ENCODE results near the gene TMEM63B. TPM values are rescaled to one million over a fixed set of nuclear protein-coding genes. Genes with fewer than 3 reads are reported as not detected.

TMEM63B gene
- total RNA-seq, 2 donors from 2014 or later, result 64.6 to 65.2 TPM

DNA sequence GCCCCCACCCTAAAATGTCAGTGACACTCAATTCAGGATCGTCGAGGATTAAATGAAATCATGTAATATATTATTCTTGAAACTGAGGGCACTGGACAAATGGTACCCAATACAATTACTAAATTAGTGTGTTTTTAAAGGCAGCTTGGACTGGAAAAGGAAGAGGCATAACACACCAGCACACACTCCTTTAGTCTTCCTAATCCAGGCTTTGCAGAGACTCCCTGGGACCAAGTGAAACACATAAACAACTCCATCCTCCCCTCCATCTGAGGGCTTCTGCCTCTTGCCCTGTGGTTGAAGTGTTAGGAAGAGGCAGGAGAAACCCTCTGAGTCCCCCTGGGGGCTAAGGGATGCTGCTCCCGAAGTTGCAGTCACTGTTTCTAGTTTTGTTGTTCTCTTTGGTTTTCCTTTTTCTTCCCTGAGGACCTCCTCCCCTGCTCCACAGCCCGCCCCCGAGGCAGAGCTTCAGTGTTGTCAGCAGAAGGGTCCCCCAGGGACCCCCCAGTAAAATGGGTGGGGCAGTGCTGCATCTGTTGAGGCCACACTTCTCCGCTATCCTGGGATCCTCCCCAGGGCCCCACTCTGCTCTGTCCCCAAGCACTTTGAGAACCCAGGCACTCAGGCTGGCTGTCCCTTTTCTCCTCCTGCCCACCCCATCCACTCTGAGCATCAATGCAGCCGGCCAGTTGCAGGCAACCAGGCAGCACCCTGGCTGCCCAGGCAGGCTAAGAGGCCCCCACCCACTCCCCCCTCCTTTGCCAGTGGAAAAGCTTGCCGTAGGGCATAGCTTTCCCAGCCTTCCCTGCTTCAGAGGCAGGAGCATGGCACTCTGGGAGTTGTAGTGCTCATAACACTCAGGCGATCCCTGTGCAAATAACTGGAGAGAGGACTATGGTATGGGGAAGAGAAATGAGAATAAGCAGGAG lies 5.9 kb downstream of the TMEM63B start:
- no peaks in the 10 kb centered on the region for H3K4me1 ChIP-seq (ENCODE audit: control insufficient read depth, insufficient read depth, low read length)
- no peak overlapping the region for H3K9ac ChIP-seq (ENCODE audit: extremely low read depth, low read length, poor library complexity, severe bottlenecking)
- H3K9me3 ChIP-seq (ENCODE audit: control insufficient read depth, low read length), result no peaks in the 10 kb centered on the region
- WGBS, 2 experiments (ENCODE audit: insufficient coverage in 1 of 2, insufficient read length in 1 of 2), result 63 to 70% methylated on average over 3 to 9 of the region's 9 CpGs
- H3K4me3 ChIP-seq (ENCODE audit: low read length), result no peak overlapping the region
- peaks cover 6% of the 10 kb centered on the region for H3K36me3 ChIP-seq (ENCODE audit: control insufficient read depth, insufficient read depth, low read length)
- Mint-ChIP-seq H3K4me1 (peaks cover 19% of the 10 kb centered on the region), H3K27me3 (ENCODE audit: insufficient read depth) (peaks cover under 1% of the 10 kb centered on the region), H3K27ac (peak overlapping the region; percentile 77), H3K4me3 (no peak overlapping the region), H3K9me3 (no peaks in the 10 kb centered on the region), H3K36me3 (ENCODE audit: low read depth) (peaks cover 22% of the 10 kb centered on the region)
- DNase-seq, result peak; percentile 77
- H3K27me3 ChIP-seq (ENCODE audit: control insufficient read depth, insufficient read depth, low read length, poor library complexity, severe bottlenecking), result no peaks in the 10 kb centered on the region
- H3K27ac ChIP-seq (ENCODE audit: low read depth, low read length), result peak overlapping the region; percentile 60
- TF ChIP-seq, protein P1, sequence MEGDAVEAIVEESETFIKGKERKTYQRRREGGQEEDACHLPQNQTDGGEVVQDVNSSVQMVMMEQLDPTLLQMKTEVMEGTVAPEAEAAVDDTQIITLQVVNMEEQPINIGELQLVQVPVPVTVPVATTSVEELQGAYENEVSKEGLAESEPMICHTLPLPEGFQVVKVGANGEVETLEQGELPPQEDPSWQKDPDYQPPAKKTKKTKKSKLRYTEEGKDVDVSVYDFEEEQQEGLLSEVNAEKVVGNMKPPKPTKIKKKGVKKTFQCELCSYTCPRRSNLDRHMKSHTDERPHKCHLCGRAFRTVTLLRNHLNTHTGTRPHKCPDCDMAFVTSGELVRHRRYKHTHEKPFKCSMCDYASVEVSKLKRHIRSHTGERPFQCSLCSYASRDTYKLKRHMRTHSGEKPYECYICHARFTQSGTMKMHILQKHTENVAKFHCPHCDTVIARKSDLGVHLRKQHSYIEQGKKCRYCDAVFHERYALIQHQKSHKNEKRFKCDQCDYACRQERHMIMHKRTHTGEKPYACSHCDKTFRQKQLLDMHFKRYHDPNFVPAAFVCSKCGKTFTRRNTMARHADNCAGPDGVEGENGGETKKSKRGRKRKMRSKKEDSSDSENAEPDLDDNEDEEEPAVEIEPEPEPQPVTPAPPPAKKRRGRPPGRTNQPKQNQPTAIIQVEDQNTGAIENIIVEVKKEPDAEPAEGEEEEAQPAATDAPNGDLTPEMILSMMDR (conservative IDR thresholded peaks at IDR 0.05), result peak; percentile 31

- no peaks in the 10 kb centered on the region for H3K9me3 ChIP-seq (ENCODE audit: control insufficient read depth, low read length)
- peak overlapping the region; percentile 30 for H3K27ac Mint-ChIP-seq
- H3K27me3 Mint-ChIP-seq (ENCODE audit: insufficient read depth), result no peaks in the 10 kb centered on the region
- no peak overlapping the region for H3K4me3 ChIP-seq (ENCODE audit: low read length)
- H3K27me3 ChIP-seq (ENCODE audit: control insufficient read depth, insufficient read depth, low read length, poor library complexity, severe bottlenecking), result no peaks in the 10 kb centered on the region
- no peak overlapping the region for H3K4me3 Mint-ChIP-seq
- H3K9me3 Mint-ChIP-seq, result no peaks in the 10 kb centered on the region
- TF ChIP-seq, protein P1 (conservative IDR thresholded peaks at IDR 0.05), result no peak
- H3K4me1 ChIP-seq (ENCODE audit: control insufficient read depth, insufficient read depth, low read length), result no peaks in the 10 kb centered on the region
- DNase-seq, result no peak
- peaks cover 26% of the 10 kb centered on the region for H3K36me3 Mint-ChIP-seq (ENCODE audit: low read depth)
- H3K27ac ChIP-seq (ENCODE audit: low read depth, low read length), result no peak overlapping the region
- 87 to 88% methylated on average over 3 to 11 of the region's 12 CpGs for WGBS, 2 experiments (ENCODE audit: insufficient coverage in 1 of 2, insufficient read length in 1 of 2)
- H3K36me3 ChIP-seq (ENCODE audit: control insufficient read depth, insufficient read depth, low read length), result peaks cover 6% of the 10 kb centered on the region
- H3K4me1 Mint-ChIP-seq, result peaks cover 19% of the 10 kb centered on the region
- no peak overlapping the region for H3K9ac ChIP-seq (ENCODE audit: extremely low read depth, low read length, poor library complexity, severe bottlenecking)
Measured at GRCh38 chr6:44133981-44134711, 6.8 kb downstream of the TMEM63B start.

DNA sequence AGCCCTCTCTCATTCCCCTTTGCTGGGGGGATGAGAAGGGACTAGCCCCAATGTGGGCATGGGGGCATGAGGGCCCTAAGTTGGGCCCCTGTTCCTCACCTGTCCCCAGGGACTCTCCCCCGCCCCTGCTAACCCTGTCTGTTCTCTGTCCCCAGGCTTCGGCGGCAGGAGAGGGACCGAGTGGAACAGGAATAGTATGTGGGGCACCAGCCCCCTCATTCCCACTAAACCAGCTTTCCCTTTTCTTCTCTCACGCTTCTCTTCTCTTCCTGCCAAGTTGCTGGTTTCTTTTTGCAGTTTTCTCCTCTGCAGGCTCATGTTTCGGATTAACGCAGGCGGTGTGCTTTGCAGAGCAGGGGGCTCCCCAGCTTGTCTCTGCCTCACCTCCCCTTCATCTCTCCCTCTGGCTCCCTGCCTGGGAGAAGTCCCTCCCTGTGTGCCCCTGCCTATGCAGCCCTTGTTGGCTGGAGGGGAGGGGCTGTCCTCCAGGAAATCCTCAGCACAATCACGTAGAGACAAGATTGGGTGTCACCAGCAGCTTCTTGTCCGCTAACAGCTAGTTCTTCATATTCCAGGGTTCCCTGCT lies 7.9 kb downstream of the TMEM63B start:
- H3K4me1 Mint-ChIP-seq, result peaks cover 19% of the 10 kb centered on the region
- H3K27ac ChIP-seq (ENCODE audit: low read depth, low read length), result no peak overlapping the region
- no peak overlapping the region for H3K9ac ChIP-seq (ENCODE audit: extremely low read depth, low read length, poor library complexity, severe bottlenecking)
- H3K4me3 Mint-ChIP-seq, result no peak overlapping the region
- peaks cover 10% of the 10 kb centered on the region for H3K36me3 ChIP-seq (ENCODE audit: control insufficient read depth, insufficient read depth, low read length)
- H3K4me3 ChIP-seq (ENCODE audit: low read length), result no peak overlapping the region
- no peaks in the 10 kb centered on the region for H3K9me3 ChIP-seq (ENCODE audit: control insufficient read depth, low read length)
- no peak overlapping the region for H3K27ac Mint-ChIP-seq
- no peaks in the 10 kb centered on the region for H3K27me3 ChIP-seq (ENCODE audit: control insufficient read depth, insufficient read depth, low read length, poor library complexity, severe bottlenecking)
- TF ChIP-seq, protein P1 (conservative IDR thresholded peaks at IDR 0.05), result no peak
- H3K9me3 Mint-ChIP-seq, result no peaks in the 10 kb centered on the region
- H3K4me1 ChIP-seq (ENCODE audit: control insufficient read depth, insufficient read depth, low read length), result no peaks in the 10 kb centered on the region
- DNase-seq, result no peak
- no peaks in the 10 kb centered on the region for H3K27me3 Mint-ChIP-seq (ENCODE audit: insufficient read depth)
- H3K36me3 Mint-ChIP-seq (ENCODE audit: low read depth), result peaks cover 34% of the 10 kb centered on the region
- 79 to 92% methylated on average over 8 to 10 of the region's 10 CpGs for WGBS, 2 experiments (ENCODE audit: insufficient coverage in 1 of 2, insufficient read length in 1 of 2)

All from endodermal cell (in vitro differentiated cells).